Smooth muscle cell of the brain vasculature (primary cell): Measurements from ENCODE around the gene UBE4A.

ENCODE experiments used
- DNase-seq: peaks from one replicate; pipeline ENCODE4 v3.0.0-alpha.2; 2012; ENCODE audit warnings: low read depth, low spot score

Gene UBE4A, protein sequence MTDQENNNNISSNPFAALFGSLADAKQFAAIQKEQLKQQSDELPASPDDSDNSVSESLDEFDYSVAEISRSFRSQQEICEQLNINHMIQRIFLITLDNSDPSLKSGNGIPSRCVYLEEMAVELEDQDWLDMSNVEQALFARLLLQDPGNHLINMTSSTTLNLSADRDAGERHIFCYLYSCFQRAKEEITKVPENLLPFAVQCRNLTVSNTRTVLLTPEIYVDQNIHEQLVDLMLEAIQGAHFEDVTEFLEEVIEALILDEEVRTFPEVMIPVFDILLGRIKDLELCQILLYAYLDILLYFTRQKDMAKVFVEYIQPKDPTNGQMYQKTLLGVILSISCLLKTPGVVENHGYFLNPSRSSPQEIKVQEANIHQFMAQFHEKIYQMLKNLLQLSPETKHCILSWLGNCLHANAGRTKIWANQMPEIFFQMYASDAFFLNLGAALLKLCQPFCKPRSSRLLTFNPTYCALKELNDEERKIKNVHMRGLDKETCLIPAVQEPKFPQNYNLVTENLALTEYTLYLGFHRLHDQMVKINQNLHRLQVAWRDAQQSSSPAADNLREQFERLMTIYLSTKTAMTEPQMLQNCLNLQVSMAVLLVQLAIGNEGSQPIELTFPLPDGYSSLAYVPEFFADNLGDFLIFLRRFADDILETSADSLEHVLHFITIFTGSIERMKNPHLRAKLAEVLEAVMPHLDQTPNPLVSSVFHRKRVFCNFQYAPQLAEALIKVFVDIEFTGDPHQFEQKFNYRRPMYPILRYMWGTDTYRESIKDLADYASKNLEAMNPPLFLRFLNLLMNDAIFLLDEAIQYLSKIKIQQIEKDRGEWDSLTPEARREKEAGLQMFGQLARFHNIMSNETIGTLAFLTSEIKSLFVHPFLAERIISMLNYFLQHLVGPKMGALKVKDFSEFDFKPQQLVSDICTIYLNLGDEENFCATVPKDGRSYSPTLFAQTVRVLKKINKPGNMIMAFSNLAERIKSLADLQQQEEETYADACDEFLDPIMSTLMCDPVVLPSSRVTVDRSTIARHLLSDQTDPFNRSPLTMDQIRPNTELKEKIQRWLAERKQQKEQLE

DNA sequence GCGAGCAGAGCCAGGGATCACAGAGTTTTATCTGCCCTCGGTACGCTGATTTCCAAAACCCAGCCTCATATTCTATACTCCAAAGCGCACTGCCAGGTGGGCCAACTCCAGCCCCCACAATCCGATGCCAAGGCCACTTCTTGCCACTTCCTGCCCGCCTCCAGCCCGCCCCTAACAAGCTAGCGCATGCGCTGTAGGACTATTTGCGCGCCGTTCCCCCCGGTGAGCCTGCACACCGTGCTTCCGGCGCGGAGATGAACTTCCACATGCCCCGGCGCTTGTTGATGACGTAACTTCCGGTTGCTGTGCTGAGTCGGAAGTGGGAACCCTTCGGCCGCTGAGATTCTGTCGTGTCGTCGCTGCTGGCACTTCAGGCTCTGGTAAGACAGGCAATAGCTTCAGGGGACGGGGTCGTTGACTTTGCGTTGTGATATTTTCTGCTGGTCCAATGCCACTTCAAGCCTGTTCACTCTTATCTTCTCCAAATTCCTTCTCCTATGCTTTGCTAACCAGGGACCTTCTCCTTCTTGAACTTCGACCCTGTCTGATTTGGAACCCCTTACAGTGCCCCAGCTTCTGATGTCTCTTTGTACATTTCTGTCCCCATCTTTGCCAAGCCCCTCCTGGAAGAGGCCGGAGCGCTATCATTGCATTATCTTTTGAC is at the start of gene UBE4A:
Gene UBE4A (plus strand): TSS at position 306 of the 664 bp plus-strand sequence. CDS start 5,481 bp downstream, outside the sequence.
- DNase-seq, result peak; percentile 81

DNA sequence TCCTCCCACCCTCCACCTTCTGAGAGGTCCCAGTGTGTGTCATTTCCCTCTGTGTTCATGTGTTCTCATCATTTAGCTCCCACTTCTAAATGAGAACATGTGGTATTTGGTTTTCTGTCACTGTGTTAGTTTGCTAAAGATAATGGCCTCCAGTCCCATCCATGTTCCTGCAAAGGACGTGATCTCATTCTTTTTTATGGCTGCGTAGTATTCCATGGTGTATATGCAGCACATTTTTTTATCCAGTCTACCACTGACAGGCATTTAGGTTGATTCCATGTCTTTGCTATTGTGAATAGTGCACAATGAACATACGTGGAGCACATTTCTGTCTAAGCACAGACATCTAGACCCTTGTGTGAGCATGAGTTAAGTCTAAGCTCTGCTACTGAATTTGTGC is 49.1 kb upstream of the UBE4A start:
- DNase-seq, result no peak

DNA sequence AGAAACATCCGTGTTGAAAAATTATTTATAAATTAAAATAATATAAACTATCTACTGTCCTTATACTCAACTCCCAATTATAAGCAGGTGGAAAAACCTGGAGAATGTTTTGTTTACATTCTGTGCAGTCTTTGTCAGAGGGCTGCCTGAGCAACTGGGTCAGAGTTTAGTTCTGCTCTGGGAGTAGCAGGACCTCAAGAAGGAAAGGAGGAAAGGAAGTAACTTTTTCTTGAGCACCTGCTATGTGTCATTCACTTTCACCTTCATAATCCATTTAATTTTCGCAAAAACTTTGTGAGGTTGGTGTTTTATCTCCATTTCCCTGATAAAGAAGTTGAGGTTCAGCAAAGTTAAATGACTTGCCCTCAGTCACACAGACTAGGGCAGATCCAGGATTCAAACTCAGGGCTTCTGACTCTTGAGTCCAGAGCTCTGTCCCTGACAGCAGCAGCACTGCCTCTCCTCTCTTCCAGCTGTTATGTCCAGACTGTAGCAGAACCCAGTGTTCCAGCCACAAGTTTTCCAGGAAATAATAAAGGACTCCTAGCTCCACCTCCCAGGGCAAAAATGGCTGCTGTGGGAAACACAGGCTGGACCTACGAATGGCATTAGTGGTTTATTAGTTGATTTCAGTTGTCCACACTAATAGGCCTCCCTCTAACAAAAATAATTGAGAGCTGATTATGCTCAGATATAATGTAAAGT is 48.5 kb upstream of the UBE4A start:
- DNase-seq, result no peak

DNA sequence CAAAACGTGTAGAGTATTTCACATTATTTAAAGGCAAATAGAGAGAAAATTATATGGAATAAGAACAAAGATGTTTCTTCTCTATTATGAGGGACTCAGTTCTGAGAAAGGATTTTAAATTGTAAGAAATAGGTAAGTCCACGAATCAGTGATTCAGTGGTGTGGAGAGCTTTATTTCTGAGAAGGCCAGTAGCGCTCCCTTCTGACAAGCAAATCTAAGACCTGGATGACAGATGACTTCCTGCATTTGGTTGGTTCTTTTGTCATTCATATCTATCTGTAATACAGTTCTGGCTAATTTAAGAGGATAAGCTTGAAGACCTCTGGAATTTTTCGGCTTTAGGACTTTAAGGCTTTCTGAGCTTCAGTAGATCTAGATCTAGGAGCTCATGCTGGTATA is 47.9 kb upstream of the UBE4A start:
- DNase-seq, result no peak

DNA sequence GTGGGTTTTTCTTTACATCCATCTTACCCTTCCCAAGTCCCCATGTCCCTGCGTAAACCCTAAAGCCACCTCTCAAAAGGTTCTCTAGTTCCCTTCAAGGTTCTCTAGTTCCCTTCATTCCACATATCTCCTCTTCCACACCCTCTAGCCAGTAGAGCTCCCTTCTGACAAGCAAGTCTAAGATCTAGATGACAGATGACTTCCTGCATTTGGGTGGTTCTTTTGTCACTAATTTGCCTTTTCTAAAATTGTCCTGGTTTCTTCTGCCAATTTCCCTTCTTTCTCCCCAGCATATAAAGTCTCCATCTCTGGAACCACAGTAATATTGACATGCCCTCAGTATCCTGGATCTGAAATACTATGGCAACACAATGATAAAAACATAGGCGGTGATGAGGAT is 47.1 kb upstream of the UBE4A start:
- DNase-seq, result no peak

DNA sequence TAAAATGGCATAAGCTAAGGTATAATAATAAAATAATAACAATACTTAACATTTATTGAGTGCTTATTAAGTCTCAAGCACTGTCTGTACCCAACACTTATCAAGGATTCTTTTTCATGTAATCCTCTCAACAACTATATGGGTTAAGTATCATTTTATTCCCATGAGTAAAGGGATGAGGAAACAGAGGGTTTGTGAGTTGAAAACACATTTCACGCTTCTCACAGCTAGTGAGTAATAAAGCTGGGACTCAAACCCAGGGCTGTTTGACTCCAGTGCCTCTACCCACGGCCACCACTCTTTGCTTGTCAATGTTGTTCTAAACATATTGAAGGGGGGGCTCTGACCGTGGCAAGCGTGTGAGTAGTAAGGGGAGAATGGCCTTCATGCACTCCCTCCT is 46.2 kb upstream of the UBE4A start:
- DNase-seq, result no peak

DNA sequence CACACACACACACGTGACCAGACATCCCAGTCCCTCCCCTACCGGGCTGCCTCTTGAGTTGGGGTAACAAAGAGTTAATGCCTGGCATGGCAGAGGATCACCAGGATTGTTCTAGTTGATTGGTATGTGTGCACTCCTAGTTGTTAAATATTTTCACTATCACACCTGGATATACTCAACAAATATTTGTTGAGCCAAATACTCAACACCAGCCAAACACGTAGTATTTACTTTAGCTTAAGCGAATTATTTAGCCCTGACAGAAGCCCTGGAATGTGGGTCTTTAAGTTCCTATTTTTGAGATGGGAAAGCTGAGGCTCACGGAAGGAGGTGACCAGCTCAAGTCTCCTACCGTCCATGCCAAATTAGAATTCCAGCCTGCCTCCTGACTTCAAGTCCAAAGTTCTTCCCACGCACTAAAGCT is 44.4 kb upstream of the UBE4A start:
- DNase-seq, result no peak

DNA sequence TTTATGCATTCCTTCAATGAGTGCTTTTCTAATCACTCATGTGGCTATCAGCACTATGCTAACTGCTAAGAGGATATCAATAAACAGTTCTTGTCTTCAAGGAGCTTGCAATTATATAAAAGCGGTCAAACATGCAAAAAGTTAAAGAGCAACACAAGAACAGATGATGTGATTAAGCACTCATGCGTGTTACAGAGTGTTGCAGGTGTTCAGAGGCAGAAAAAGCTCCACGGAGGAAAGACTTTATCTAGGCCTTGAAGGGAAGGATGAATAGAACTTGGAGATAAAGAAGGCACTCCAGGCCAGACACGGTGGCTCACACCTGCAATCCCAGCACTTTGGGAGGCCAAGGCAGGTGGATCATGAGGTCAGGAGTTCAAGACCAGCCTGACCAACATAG is 41.3 kb upstream of the UBE4A start:
- DNase-seq, result no peak

DNA sequence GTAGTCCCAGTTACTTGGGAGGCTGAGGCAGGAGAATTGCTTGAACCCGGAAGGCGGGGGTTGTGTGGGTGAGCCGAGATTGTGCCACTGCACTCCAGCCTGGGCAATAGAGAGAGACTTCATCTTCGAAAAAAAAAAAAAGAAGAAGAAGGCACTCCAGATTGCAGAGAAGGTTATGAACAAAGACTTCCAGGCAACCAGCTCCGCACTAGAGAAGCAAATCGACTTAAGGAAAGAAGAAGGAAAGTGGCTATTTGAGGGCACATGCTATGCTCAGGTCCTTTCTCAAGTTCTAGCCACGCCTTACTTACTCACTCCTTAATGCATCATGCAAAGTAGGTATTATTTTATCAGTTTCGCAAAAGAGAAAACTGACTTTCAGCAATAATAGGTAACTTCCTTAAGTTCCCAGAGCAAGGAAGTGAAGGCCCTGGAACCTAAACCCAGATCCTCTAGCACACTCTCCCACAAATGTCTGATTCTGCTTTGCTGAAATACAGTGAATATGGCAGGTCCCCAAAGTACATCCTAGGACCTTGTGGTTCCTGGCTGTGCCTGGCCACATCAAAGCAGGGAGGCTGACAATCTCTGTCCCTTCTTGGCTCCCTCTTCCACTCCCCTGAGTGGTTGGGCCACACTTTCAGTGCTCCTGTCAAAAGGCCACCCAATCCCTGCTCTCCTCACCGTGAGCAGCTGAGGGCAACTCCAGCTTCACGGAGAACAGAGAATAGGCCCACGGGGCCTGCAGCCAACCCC is 40.6 kb upstream of the UBE4A start:
- DNase-seq, result no peak

DNA sequence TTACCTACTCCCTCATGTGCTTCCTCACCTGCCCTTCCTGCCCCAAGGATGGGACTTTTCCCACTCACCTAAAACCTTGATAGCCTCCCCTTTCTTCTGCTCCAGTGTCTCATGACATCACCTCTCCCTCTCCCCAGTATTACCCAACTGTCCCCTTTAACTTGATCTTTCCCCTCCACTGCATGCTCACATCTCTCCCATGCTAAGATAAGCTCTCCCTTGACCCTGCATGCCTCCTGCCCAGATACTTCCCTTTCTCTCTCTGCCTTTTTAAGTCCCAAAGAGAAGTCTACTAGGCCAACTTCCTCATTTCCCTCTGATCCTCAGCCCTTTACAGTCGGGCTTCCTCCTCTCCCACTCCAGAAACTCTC is 40.1 kb upstream of the UBE4A start:
- DNase-seq, result no peak

DNA sequence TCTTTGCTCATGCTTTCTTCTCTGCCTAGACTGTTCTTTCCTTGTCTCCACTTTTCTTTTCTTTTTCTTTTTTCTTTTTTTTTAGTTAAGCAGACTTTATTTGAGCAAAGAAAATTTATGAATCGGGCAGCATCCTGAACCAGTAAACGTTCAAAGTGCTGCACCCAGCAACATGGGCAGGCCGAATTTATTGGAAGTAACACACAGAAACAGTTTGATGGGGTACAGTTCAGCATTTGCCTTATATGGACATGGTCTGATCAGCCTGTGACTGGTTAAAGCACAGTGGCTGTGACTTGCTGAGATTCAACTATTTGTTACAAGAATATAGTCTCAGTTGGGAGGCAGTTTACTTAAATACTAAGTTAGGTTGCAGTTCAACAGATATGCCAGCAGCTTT is 38.9 kb upstream of the UBE4A start:
- DNase-seq, result no peak

DNA sequence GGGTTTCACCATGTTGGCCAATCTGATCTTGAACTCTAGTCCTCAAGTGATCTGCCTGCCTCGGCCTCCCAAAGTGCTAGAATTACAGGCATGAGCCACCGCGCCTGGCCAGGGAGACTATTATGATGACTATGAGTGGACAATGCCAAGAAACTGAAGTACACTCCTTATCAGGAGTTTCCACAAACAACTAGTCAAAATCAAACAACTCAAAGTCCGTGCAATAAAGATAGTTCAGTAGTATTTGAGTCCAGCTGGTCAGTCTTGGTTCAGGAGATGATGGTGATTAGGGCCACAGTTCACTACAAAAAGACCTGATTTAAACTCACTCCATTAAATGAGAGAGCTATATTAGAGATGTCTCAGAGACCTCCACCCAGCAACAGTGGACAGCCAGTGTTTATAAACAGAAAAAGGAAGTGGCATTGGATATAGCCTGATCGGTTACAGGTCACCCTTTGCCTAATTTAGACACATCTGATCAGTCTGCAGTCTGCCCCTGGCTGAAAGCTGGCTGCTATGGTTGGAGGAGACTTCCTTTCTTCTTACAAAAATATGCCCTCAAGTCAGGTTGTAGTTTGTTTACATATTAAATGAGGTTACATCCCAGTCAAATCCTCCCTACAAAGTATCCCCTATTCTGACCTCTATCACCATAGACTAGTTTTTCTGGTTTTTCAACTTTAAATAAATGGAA is 37.9 kb upstream of the UBE4A start:
- no peak for DNase-seq

DNA sequence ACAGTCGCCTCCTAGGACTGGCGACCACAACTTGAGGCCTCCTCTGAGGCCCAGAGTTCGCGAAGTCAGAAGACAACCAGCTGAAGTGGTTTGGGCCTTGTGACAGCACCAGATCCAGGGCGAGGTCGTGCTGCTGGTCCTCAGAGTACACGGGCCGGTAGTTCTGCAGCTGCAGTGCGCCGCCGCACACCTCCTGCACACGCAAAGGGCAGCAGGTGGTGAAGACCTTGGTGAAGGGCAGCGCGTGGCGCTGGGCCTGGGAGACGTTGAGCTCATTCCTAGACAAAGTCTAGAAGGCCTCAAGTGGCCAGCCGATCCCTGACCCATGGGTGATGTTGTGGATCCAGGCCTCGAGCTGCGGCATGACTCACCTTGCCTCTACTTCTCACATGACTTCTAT is 36.7 kb upstream of the UBE4A start:
- no peak for DNase-seq

DNA sequence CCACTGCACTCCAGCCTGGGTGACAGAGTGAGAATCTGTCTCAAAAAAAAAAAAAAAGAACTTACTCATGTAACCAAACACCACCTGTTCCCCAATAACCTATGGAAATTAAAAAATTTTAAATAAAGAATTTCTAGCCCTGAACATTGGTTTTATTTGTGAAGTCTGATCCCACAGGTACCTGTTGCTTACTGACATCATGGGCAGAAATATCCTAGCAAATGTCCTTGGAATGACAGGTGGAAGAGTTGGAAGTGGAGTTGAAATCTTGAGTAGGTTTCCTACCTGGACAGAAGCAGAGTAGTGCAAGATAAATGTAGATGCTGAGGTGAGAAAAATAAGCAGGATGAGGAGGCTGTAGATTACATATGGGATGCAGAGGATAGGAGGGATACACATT is 34.1 kb upstream of the UBE4A start:
- no peak for DNase-seq

DNA sequence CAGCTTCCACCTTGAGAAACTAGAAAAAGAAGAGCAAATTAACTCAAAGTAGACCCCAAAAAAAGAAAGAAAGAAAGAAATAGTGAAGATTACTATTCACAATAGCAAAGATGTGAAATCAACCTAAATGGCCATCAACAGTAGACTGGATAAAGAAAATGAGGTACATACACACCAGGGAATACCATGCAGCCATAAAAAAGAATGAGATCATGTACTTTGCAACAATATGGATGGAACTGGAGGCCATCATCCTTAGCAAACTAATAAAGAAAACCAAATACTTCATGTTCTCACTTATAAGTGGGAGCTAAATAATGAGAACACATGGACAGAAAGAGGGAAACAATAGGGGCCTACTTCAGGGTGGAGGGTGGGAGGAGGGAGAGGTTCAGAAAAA is 30.7 kb upstream of the UBE4A start:
- no peak for DNase-seq

DNA sequence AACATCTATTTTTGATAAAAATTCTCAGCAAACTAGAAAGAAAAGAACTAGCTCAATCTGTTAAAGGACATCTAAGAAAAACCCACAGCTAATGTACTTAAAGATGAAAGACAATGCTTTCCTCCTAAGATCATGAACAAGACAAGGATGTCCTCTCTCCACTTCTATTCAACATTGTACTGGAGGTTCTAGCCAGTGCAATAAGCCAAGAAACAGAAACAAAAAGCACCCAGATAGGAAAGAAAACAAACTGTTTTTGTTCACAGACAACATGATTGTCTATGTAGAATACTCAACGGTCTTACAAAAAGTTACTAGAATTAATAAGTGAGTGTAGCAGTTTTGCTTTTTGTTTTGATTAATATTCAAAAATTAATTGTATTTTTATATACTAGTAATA is 24.7 kb upstream of the UBE4A start:
- DNase-seq, result no peak

DNA sequence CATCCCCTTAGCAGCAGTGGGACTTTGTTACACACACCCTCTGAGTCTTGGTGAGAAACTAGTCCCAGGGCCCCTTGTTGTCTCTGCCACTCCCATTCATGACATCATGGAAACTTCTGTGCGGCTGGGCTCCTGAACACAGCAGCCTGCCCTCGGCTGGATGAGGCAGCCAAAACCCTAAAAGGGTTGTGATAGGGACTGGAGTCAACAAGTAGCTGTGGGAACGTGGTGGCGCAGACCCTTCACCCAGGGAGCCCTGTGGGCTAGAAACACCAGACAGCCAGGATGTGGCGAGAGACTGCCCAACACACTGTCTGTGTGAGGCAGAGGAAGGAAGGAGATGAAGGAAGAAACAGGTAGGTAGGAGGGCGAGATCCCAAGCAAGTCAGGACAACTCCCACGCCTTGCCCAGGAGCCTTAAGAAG is 20.8 kb upstream of the UBE4A start:
- no peak for DNase-seq

DNA sequence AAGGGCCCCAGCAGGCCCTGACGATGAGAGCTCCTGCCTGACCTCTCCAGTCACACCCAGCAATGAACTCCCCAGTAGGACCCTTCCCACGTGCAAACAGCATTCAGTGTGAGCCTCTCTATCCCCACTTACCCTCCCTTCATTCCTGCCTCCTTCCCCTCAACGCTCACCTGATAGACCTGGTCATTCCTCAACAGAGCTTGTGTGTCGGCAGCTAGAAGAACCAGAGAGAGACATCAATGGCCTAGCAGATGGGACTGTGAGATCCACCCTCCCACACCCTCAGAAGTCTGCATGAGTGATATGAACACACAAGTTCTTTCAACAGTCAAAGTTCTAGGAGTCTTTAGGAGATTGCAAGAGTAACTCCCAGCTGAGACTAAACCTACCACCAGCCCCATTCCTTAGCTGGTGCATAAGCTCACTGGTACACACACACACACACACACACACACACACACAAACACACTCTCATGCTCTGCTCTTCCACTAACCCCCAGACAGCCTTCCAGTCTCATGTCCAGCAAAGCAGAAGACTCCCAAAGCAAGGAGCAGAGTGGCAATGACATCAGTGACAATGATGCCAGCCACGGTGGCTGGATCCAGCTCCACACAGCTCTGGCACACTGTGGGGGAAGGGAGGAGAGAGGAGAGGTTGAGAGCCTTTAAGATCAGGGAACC is 20.0 kb upstream of the UBE4A start:
- DNase-seq, result no peak

DNA sequence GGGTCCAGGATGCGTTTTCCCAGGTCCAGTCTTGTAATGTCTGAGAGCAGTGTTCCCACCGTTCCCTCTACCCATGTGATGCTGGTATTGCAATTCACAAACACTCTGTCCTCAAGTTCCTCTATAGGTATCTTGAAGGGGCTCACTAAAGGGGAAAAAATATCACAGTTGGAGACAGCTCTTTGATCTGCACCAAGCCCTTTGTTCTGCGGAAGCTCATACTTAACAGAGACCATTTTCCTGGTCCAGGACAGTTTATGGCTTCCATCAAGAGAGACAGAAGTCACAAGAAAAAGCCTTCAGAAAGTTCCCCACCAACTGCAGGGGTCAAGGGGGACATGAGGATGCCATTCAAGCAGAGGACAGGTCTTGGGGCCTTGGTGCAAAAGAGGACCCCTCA is 19.0 kb upstream of the UBE4A start:
- DNase-seq, result no peak
